Suprapubic skin (tissue), 4 donors: Measurements from ENCODE around the gene MAGEA12.
"Not testable (repeated sequence)": the region's sequence is repeated elsewhere in the genome, so short reads cannot be mapped to it uniquely, and the experiment has no call there.

Source experiments
- EP300 ChIP-seq: sonication (generic); formaldehyde crosslinking; IDR thresholded peaks from one replicate; pipeline ENCODE4 v1.6.1; 2017; ENCODE audit warnings: antibody characterized with exemption
- POLR2A ChIP-seq, 2 donors: fragments of 450-650 bp; IDR thresholded peaks; one replicate each; pipeline ENCODE4 v1.6.1; 2017; ENCODE audit warnings: antibody characterized with exemption in 2 of 2, mild to moderate bottlenecking in 2 of 2, moderate library complexity in 2 of 2
- POLR2AphosphoS5 ChIP-seq, 3 donors: sonication (generic); formaldehyde crosslinking; IDR thresholded peaks; one replicate each; pipeline ENCODE4 v1.6.1; 2017; ENCODE audit warnings: antibody characterized with exemption in 3 of 3
- TF ChIP-seq, protein P1 (sequence below), 2 donors: fragments of 200-600 bp in 1 of 2; fragments of 450-650 bp in 1 of 2; sonication (generic) in 1 of 2; IDR thresholded peaks; one replicate each; pipeline ENCODE4 v1.5.1; 2016 to 2019; ENCODE audit warnings: antibody characterized with exemption in 2 of 2, mild to moderate bottlenecking in 1 of 2, moderate library complexity in 1 of 2

GRCh38 chrX:152766562-152766961 lies 33.0 kb downstream of the MAGEA12 start:
- TF ChIP-seq, protein P1, sequence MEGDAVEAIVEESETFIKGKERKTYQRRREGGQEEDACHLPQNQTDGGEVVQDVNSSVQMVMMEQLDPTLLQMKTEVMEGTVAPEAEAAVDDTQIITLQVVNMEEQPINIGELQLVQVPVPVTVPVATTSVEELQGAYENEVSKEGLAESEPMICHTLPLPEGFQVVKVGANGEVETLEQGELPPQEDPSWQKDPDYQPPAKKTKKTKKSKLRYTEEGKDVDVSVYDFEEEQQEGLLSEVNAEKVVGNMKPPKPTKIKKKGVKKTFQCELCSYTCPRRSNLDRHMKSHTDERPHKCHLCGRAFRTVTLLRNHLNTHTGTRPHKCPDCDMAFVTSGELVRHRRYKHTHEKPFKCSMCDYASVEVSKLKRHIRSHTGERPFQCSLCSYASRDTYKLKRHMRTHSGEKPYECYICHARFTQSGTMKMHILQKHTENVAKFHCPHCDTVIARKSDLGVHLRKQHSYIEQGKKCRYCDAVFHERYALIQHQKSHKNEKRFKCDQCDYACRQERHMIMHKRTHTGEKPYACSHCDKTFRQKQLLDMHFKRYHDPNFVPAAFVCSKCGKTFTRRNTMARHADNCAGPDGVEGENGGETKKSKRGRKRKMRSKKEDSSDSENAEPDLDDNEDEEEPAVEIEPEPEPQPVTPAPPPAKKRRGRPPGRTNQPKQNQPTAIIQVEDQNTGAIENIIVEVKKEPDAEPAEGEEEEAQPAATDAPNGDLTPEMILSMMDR (IDR thresholded peaks at IDR 0.05): not testable (repeated sequence)
- not testable (repeated sequence) for TF ChIP-seq EP300; POLR2A (IDR thresholded peaks at IDR 0.05); POLR2AphosphoS5 (IDR thresholded peaks at IDR 0.05)
